NCI-H2029 (cell line): Measurements from ENCODE around the gene NPFF.

Source experiments
- DNase-seq: peaks from one replicate; lab custom pipeline; 2025; lab: John Stamatoyannopoulos, UW

NPFF gene

DNA sequence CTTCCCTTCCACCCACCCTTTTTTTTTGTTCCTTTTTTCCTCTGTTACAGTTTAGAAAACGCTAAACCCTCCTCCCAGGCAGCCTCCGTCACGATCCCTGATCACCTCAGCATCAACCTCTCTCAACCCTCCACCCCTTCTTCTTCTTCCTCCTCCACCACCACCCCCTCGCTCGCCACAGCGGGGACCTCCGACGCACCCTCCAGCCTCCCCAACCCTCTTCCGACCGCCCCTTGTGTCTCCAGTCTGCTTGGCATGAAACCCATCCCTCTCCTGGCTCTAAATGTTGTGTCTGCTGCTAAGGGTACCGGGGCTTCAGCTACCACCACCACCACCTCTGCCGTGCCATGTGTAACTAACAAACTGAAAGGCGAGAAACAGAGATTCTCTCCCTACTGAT lies 32.5 kb downstream of the NPFF start:
- DNase-seq: no peak

DNA sequence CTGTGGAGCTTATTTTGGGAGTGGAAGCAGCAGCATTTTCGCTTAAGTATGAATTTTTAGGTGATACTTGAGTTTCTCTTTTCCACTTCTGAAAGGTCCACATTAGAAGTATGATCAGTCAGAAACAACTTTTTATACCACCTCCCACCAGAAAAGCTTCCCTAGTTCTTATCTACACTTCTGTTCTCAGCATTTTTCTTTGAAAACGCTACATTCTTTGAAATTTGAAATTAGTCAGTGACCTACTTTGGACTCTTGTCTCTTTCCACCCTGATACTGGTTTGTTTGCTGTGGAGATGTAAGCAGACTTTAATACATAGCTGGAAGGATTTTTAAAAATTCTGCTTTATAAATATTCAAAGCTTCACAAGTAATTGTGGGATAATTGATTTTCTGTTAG lies 33.2 kb downstream of the NPFF start:
- DNase-seq: no peak

DNA sequence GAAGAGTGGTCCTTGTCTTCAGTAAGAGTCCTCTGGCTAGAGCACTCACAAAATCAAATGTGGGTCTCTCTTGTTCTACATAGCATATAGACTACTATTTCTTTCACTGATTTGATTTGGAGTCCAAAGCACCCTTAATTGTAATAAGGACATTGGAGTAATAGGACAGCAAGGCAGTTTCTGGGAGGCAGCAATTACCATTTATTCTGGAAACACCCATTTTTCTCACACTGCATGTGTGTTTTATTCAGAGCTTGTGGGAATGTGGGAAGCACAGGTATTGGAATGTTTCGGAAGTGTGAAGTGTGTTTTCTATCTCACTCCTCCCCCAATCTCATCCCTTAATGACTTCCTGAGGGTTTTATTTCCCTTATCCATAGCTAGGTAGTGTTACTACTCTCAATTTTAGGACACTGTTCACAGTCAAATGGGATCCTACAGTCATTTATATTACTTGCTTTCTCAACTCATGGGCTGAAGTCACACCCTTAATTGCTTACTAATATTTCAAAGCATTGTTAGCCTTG lies 35.2 kb downstream of the NPFF start:
- DNase-seq: no peak

DNA sequence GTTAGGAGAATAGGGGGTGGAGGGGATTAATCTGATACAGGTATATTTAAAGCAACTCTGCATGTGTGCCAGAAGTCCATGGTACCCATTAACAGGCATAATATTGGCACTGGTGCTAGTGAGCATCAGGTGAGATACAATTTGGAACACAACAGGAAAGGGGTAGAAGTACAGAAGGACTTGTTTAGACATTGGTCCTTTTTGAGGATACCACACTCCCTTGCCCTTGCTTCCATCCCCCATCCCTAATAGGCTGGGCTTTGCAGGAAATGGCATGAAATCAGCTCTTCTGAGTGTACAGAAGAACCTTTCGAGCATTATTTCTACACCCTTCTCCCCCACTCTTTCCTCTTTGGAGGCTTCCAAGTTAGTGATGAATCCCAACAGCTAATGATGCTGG lies 39.0 kb downstream of the NPFF start:
- no peak for DNase-seq

DNA sequence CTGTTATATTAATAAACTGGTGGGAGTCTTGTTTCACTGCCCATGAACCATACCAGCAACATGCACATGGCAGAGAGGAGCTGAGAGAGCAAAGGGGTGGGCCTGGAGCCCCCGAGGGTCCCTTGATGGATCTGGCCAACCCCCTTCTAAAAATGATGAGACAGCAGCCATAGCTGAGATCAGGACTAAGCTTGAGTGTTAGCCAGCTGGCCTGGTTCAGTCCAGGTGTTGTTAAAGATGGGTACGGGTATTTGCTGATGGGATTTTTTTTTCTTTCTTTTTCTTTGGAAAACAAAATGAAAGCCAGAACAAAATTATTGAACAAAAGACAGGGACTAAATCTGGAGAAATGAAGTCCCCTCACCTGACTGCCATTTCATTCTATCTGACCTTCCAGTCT lies 39.4 kb downstream of the NPFF start:
- no peak for DNase-seq

DNA sequence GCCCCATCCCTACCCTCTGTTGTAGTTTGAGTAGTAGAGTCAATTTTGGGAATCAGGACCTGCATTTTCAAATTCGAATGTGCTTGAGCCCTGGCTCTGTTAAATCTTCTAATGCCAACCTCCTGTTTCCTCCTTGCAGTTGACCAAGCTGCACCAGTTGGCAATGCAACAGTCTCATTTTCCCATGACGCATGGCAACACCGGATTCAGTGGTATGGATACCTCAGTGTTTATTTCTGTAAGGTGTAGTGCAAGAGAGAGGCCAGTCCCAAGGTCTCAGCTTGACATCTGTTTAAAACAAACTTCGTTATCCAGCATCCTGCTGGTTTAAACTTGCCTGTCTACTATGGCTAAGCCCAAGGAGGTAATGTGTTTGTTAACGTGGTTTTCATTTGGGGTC lies 40.2 kb downstream of the NPFF start:
- no peak for DNase-seq

DNA sequence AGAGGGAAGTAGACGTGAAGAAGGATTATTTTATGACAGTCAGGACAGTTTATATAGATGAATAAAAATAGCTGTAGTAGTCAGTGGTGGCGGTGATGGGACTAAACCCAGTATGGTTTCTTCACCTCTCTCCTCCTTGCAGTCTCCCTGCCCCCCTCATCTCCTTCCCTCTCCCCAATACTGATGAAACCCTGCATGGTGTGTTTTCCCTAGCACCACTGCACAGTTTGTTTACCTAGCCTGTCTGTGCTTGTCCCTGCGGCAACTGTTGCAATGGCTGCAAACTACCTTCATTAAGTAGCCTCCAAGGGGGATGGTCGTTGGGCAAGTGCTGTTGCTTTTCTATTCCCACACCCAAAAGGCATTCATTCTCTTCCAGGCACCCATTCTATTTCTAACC lies 40.6 kb downstream of the NPFF start:
- no peak for DNase-seq

DNA sequence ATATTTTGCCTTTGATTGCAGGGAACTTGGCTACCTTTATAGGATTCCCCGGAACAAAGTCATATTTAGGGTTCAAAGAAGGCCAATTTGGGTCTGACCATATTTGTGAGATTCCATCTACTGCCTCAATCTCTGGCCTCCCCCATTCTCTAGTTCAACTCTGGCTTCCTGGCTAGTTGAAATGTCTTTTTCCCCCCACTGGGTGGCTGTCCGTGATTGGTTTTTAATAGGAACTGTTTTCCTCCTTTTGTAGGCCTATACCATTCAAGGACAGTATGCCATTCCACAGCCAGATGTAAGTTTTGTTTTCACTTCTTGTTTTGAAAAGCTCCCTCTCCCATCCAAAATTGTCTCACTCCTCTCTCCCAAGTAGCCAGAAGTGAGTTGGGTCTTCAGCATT lies 41.6 kb downstream of the NPFF start:
- DNase-seq: no peak

DNA sequence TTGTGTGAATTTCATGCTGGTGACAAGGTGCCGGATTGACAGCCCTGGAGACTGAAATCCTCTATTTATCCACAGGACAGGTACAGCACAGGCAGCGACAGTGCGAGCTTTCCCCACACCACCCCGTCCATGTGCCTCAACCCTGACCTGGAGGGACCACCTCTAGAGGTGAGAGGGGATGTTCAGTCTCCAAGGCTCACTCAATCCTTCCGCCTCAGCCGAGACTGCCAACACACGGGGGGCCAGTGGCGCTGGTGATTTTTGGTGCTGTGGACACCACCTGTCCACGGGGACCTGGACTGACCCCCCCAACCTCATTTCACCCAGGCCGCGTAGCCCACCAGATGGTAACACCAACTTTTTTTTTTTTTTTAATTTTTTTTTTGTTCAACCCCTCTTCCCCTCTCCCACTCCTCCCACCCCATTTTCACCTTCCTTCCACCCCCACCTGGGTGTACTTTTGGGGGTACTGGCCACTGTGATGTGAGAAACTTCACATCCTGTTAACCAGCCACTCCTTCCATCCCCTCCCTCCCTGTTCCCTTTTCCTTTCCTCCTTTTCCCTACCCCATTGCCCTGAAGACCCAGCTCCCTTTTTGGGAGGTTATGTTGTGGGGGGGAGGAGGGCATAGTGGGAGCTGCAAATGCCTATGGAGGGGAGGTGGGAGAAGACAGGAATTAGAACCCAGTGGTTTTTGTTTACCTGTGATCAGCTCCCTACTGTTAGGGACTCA lies 42.4 kb downstream of the NPFF start:
- no peak for DNase-seq

DNA sequence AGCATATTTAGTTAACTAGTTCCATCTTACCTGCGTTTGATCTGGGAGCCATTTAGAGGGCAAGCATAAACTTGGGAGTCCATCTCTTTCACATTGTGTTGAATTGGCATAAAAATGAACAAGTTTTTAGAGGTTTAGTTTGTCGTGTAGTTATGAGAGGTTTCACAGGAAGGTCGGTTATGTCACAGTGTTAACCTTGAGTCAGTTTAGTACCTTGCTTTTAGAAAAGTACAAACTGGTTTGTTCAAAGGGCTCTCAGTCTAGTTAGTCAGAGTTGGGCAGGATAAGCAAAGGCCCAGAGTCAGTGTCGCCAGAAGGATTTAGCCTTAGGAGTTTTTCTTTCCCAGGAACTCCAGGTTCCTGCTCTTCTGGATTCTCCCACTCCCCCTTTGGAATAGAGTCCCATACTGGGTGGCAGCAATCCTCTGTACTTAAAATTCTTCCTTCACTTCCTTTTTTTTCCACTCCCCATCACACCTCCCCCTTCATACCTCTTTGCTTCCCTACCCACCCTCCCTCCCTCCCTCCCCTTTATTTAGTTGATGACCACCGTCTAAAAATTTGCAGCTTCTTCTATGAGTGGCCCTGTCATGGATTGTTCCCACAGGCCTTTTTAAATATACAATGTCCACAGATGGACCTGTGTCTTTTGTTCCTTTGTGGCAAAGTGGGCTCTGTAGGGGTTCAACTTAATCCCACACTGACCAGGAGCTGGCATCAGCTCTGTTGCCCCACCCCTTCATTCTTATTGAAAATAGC lies 43.3 kb downstream of the NPFF start:
- DNase-seq: no peak

DNA sequence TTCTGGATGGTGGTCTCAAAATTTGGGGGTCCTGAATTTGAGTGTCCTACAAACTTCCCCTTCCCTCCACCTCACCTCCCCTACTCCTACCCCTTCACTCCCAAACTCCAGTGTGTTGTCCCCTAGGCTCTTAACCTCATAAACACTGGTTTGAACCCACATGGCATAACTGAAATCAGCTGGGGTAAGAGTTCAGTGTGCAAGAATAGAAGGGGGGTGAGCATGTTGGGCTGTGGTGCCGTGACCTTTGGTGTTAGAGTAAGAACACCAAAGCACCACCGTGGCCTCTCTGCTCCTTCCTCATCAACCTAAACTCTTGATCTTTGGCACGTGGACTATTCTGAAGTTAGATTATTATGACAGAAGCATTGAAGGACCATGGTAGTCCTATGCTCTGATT lies 44.3 kb downstream of the NPFF start:
- DNase-seq: no peak

DNA sequence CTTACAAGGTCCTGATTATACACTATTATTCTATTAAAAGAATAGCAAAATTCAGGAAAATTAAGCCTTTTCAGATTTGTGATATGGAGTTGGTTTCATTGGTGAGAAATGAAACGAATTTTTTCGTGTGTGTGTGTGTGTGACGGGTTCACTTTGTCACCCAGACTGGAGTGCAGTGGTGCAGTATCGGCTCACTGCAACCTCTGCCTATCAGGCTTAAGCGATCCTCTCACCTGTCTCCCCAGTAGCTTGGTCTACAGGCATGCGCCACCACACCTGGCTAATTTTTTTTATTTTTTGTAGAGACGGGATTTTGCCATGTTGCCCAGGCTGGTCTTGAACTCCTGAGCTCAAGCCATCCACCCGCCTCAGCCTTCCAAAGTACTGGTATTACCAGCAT lies 45.7 kb downstream of the NPFF start:
- no peak for DNase-seq

DNA sequence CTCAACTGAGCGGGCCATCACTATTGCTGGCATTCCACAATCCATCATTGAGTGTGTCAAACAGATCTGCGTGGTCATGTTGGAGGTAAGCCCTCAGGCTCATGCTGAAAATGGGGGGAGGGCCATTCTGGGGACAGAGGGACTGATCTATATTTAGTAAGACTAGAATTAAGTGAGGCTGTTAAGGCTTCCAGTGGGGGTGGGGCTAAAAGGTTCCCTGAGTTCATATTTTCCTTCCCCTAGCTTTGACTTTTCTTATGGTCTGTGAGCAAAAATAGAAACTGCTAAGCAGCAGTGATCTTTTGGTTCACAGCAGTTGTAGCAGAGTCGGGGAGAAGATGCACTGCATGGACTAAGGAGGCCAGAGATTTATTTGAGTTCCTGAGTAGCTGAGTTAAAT lies 46.2 kb downstream of the NPFF start:
- DNase-seq: no peak

DNA sequence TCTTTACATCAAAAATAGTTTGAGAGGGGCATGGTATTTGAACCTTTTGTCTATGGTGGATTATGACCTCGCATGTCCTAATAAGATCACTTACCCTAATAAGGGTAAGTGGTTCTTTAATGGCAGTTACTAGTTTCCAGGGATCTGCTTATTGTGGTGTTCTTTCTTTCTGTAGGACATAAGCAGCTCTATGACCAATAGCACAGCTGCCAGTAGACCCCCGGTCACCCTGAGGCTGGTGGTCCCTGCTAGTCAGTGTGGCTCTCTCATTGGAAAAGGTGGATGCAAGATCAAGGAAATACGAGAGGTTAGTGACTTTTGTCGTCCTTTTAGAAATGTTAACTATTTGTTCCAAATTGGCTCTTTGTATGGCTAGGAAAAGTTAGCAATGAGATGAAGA lies 48.2 kb downstream of the NPFF start:
- DNase-seq: no peak
